ENCODE results near the gene MLYCD.
"Not testable (repeated sequence)": the region's sequence is repeated elsewhere in the genome, so short reads cannot be mapped to it uniquely, and the experiment has no call there.

GRCh38 chr16:83941546-83941945, 42.6 kb downstream of the MLYCD start:
- not testable (repeated sequence) for TF ChIP-seq ZNF274 (IDR thresholded peaks at IDR 0.05; ENCODE audit: low read depth, low read length); SUZ12 (IDR thresholded peaks at IDR 0.05; ENCODE audit: extremely low read depth, insufficient read depth, insufficient read length)

Measured in NT2/D1 (cell line).